Thyroid gland (tissue), 4 donors: Measurements from ENCODE around the gene SHANK2.

Experiments
- CTCF ChIP-seq, 6 experiments: fragments of 200-600 bp in 3 of 6; fragments of 450-650 bp in 3 of 6; sonication (generic) in 3 of 6; IDR thresholded peaks; one replicate each; pipeline ENCODE4 v1.5.1; 2016 to 2019; ENCODE audit warnings: antibody characterized with exemption in 6 of 6, mild to moderate bottlenecking in 2 of 6, inconsistent platforms in 1 of 6, moderate library complexity in 1 of 6
- POLR2A ChIP-seq, 2 donors: fragments of 450-650 bp; IDR thresholded peaks; one replicate each; pipeline ENCODE4 v1.6.1; 2017; ENCODE audit warnings: antibody characterized with exemption in 2 of 2, mild to moderate bottlenecking in 2 of 2, moderate library complexity in 1 of 2

- TF ChIP-seq CTCF (IDR thresholded peaks at IDR 0.05) = no peak
- TF ChIP-seq POLR2A (IDR thresholded peaks at IDR 0.05) = no peak
Observed at GRCh38 chr11:71301046-71301857, 48.9 kb upstream of the SHANK2 start.
